IPS DF 6.9 (cell line): ENCODE results near the gene CPA4.

Experiments
- DNase-seq: peaks from one replicate; pipeline ENCODE4 v3.0.0-alpha.2; 2013; ENCODE audit warnings: low read depth, low spot score
- H3K27ac ChIP-seq: one replicate; pipeline ENCODE4 v1.5.1; 2013; ENCODE audit warnings: low read length, control low read depth
- H3K27me3 ChIP-seq: 2 replicates; pipeline ENCODE4 v1.6.1; 2013; ENCODE audit warnings: mild to moderate bottlenecking, low read length; ENCODE audit not compliant: control insufficient read depth, insufficient read depth
- H3K36me3 ChIP-seq: 2 replicates; pipeline ENCODE4 v1.6.1; 2013; ENCODE audit warnings: low read length; ENCODE audit not compliant: control insufficient read depth, insufficient read depth
- H3K4me1 ChIP-seq: 2 replicates; pipeline ENCODE4 v1.6.1; 2013; ENCODE audit warnings: low read length; ENCODE audit not compliant: control insufficient read depth, insufficient read depth
- H3K4me3 ChIP-seq: 2 replicates; pipeline ENCODE4 v1.5.1; 2013; ENCODE audit warnings: mild to moderate bottlenecking, low read length
- H3K9me3 ChIP-seq: 2 replicates; pipeline ENCODE4 v1.6.1; 2013; ENCODE audit warnings: low read length, inconsistent platforms; ENCODE audit not compliant: control insufficient read depth, insufficient read depth
- WGBS: extraction: QIAGEN DNeasy Blood & Tissue Kit; methylation state at CpG from one replicate; pipeline ENCODE4 v1.1.7; 2013; ENCODE audit warnings: mixed read lengths, missing lambda C conversion rate; ENCODE audit not compliant: insufficient read length, insufficient coverage; 5-methylcytosine and 5-hydroxymethylcytosine counted together

Gene CPA4

DNA sequence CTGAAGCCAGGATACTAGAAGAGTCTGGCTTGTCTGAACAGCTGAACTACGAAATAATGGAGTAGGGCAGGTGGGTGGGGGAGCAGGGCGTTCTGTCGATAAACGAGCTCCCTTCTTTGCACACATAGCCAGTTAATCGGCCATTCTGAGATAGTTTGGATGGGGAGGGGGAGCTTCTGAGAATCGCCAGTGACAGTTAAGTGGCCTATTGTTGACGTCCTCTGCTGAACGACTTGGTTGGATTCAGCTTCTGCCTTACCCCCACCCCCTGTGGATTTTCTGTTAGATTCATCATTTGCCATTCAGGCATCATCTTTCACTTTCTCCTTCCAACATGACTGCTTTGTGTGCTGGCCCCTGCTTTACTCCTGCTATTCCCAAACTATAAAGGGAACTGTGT, 52.2 kb downstream of the CPA4 start:
- Histone ChIP-seq H3K4me3 (no peak overlapping the region), H3K4me1 (no peaks in the 10 kb centered on the region), H3K27ac (no peak overlapping the region), H3K9me3 (no peaks in the 10 kb centered on the region), H3K36me3 (no peaks in the 10 kb centered on the region), H3K27me3 (no peaks in the 10 kb centered on the region)
- WGBS = no CpG with 5 or more reads among the region's 8 CpGs
- no peak for DNase-seq

GRCh38 chr7:130345725-130346124, 52.8 kb downstream of the CPA4 start:
- Histone ChIP-seq H3K27me3 (no peaks in the 10 kb centered on the region), H3K4me1 (no peaks in the 10 kb centered on the region), H3K4me3 (no peak overlapping the region), H3K9me3 (no peaks in the 10 kb centered on the region), H3K36me3 (no peaks in the 10 kb centered on the region), H3K27ac (no peak overlapping the region)
- no peak for DNase-seq
- no CpG with 5 or more reads among the region's 5 CpGs for WGBS

- Histone ChIP-seq H3K27me3 (no peaks in the 10 kb centered on the region), H3K4me1 (no peaks in the 10 kb centered on the region), H3K9me3 (no peaks in the 10 kb centered on the region), H3K36me3 (no peaks in the 10 kb centered on the region), H3K4me3 (no peak overlapping the region), H3K27ac (no peak overlapping the region)
- WGBS = no CpG with 5 or more reads among the region's 10 CpGs
- DNase-seq = no peak
Measured at GRCh38 chr7:130346177-130346905, 53.4 kb downstream of the CPA4 start.

GRCh38 chr7:130346941-130347340, 54.0 kb downstream of the CPA4 start:
- H3K36me3 ChIP-seq = no peaks in the 10 kb centered on the region
- no CpG with 5 or more reads among the region's 12 CpGs for WGBS
- H3K9me3 ChIP-seq = no peaks in the 10 kb centered on the region

DNA sequence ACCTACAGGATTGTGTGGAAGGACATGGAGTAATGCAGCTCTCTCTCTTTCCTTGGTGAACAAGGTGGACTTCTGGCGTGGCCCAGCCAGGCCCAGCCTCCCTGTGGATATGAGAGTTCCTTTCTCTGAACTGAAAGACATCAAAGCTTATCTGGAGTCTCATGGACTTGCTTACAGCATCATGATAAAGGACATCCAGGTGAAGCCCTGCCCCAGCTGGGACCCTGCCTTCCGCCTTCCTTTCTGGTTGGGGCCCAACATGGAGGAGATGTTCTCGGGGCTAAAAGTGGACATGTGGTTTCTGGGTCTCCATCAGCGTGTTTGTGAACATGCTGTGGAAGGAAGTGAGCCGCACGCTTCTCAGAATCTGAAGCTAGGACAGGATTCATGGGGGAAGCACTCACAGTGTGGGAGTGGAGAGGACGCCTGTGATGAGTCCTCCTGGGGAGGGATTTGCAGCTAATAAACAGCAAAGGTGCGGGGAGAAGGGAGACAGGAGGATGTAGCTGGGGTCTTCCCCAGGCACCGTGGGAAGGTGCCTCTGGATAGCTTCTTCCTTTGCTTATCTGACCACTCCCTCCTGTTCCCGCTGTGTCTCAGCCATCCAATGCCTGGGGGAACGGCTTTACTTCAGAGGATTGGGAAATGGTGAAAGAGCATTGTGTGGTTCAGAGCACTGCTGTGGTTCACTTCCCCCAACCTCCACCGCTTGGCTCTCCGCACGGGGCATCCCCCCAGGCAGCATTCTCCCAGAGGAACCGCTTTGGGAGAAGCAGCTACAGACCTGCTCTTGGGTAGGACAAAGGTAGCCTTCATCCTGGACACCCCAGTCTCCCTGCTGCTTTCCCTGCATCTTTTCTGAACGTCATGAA, 57.2 kb downstream of the CPA4 start:
- peaks cover 5% of the 10 kb centered on the region; the same call in 1 of the 2 replicates for H3K4me1 ChIP-seq
- H3K4me3 ChIP-seq = no peak overlapping the region
- H3K27ac ChIP-seq = no peak overlapping the region
- no peak for DNase-seq
- no peaks in the 10 kb centered on the region for H3K36me3 ChIP-seq
- H3K9me3 ChIP-seq = no peaks in the 10 kb centered on the region
- no peaks in the 10 kb centered on the region for H3K27me3 ChIP-seq
- WGBS = no CpG with 5 or more reads among the region's 16 CpGs

More at GRCh38 chr7:130346941-130347340, 54.0 kb downstream of the CPA4 start:
- Histone ChIP-seq H3K4me3 (no peak overlapping the region), H3K27me3 (no peaks in the 10 kb centered on the region), H3K27ac (no peak overlapping the region), H3K4me1 (peaks cover 5% of the 10 kb centered on the region; the same call in 1 of the 2 replicates)
- no peak for DNase-seq

- no CpG with 5 or more reads among the region's 20 CpGs for WGBS
- H3K27me3 ChIP-seq = no peaks in the 10 kb centered on the region
- H3K27ac ChIP-seq = no peak overlapping the region
- H3K4me3 ChIP-seq = no peak overlapping the region
- peaks cover 9% of the 10 kb centered on the region for H3K4me1 ChIP-seq
- no peaks in the 10 kb centered on the region for H3K36me3 ChIP-seq
- no peak for DNase-seq
- H3K9me3 ChIP-seq = no peaks in the 10 kb centered on the region
Measured at GRCh38 chr7:130350945-130351790, 58.2 kb downstream of the CPA4 start.

GRCh38 chr7:130351791-130352090, 58.8 kb downstream of the CPA4 start:
- DNase-seq = no peak
- H3K4me1 ChIP-seq = peaks cover 12% of the 10 kb centered on the region
- WGBS = no CpG with 5 or more reads among the region's 6 CpGs
- H3K4me3 ChIP-seq = no peak overlapping the region
- H3K27me3 ChIP-seq = no peaks in the 10 kb centered on the region
- no peaks in the 10 kb centered on the region for H3K36me3 ChIP-seq
- no peak overlapping the region for H3K27ac ChIP-seq
- no peaks in the 10 kb centered on the region for H3K9me3 ChIP-seq

DNA sequence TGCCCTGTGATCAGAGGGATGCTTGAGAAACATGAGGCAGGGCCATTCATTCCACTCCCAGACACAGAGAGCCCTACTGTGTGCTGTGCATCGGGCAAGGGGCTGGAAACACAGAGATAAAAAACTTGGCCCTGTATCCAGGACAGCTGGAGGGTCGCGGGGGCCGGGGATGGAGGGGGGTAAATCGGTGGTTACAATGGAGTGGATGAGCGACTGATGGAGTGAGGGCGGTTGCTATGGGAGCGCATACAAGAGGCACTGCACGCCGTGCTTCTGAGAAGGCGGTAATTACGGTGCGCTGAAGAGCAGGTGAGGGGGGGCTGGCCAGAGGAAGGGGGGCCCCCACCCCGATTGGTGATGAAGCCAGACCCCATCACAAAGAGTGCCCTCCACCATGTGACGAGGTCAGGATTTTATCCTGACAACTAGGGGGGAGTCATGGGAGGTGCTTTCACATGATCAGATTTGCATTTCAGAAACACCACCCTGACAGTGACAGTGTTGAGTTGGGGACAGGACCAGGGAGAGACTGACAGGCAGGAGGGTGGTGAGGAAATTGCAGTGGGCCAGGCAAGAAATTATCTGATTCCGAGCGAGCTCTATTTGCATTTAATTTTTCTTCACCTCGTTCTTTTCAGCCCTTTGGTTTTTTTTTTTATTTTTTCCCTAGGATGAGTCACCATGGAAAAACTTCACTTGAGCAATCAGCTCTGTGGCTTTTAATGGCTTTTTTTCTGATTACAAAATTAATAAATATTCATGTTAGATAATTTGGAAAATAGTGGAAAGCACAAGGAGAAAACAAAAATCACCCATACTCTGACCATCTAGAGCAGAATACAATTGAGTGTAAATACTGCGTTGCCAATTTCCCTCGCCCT, 59.5 kb downstream of the CPA4 start:
- Histone ChIP-seq H3K27me3 (no peaks in the 10 kb centered on the region), H3K4me3 (no peak overlapping the region), H3K9me3 (no peaks in the 10 kb centered on the region), H3K36me3 (no peaks in the 10 kb centered on the region), H3K4me1 (peaks cover 13% of the 10 kb centered on the region), H3K27ac (no peak overlapping the region)
- no CpG with 5 or more reads among the region's 20 CpGs for WGBS
- no peak for DNase-seq

GRCh38 chr7:130353196-130353595, 60.2 kb downstream of the CPA4 start:
- Histone ChIP-seq H3K4me1 (peaks cover 13% of the 10 kb centered on the region), H3K36me3 (no peaks in the 10 kb centered on the region), H3K27ac (no peak overlapping the region), H3K27me3 (no peaks in the 10 kb centered on the region), H3K9me3 (no peaks in the 10 kb centered on the region), H3K4me3 (no peak overlapping the region)
- DNase-seq = no peak
- WGBS = no CpG with 5 or more reads among the region's 7 CpGs
